GM18951 (cell line): ENCODE measurements around the gene TCF12.

Experiments
- POLR2A ChIP-seq: IDR thresholded peaks from 4 replicates; pipeline ENCODE4 v1.6.1; 2011; ENCODE audit warnings: mild to moderate bottlenecking; ENCODE audit not compliant: insufficient read length, insufficient read depth; ENCODE audit errors: extremely low read depth
- in situ Hi-C: fragments of 300-500 bp; cut with MboI; formaldehyde crosslinking; loops from one replicate; pipeline ENCODE4 v1.12.0; 2022; ENCODE audit warnings: low sequenced_read_pairs, mixed read lengths, inconsistent platforms; ENCODE audit not compliant: unreplicated experiment

The TCF12 gene

DNA sequence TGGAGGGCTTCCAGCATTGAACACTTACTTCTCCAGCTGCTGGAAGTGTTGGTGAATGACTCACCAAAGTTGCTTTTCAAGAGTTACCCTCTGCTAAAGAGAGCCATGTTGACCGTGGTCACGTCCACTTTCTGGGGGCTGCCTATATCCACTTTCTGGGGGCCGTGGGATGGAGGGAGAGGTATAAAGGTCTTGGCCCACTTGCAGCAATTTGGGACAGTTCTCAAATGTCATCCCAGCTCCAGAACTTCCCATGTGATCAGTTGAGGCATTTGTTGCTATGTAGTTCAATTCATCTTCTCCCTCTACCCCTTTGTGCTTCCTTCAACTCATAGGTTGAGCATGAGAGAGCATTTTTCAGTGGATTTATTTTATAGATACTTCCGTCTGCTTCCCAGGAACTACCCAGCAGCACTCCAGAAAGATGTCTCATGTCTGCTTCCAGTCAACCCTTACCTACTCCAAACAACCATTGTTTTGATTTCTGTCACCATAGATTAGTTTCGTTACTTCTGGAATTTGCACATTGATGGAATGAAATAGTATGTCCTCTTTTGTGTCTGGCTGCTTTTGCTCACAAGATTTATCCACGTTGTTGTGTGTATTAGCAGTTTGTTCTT lies 130.6 kb downstream of the TCF12 start:
- in situ Hi-C loops = no loop called here
- no peak for TF ChIP-seq POLR2A

DNA sequence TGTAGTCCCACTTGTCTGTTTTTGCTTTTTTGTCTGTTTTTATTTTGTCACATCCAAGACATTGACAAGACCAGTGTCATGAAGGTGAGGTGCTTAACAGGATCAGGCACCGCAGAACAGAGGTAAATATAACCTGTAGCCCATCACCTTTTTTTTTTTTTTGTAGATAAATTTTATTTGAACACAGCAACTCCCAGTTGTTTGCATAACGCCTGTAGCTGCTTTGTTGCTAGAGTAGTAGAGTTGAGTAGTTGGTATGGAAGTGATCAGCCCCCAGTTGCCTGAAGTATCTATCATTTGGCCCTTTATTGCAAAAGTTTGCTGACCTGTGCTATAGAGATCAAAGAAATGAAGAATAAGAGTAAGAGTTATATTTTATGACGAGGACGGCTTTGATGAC lies 135.0 kb downstream of the TCF12 start:
- in situ Hi-C loops = no loop called here

DNA sequence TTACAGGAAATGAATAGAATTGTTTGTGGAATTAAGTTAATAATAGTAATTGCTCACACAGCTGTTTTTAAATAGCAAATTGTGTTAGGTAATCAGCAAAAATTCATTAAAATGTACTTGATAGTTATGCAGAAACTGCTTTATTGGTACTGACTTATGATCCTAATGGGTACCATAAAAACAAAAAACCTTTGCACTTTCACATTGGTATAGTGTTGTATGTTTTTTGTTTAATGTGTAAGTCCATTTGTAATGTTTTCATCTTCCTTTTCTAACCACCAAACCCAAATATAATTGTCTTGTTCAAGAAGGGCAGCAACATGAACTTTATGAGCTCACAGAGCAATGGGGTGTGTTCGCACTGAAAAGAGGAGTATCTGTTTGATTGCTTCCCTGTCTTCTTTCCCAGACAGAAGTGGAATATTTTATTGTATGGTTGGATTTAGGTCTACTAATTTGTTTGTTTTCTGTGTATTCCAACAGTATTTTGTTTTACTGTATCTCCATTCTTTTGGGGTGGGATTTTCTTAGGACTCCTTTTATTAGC lies 135.8 kb downstream of the TCF12 start:
- in situ Hi-C loops = no loop called here
- TF ChIP-seq POLR2A = no peak

More for the DNA sequence above, 135.0 kb downstream of the TCF12 start:
- no peak for TF ChIP-seq POLR2A

DNA sequence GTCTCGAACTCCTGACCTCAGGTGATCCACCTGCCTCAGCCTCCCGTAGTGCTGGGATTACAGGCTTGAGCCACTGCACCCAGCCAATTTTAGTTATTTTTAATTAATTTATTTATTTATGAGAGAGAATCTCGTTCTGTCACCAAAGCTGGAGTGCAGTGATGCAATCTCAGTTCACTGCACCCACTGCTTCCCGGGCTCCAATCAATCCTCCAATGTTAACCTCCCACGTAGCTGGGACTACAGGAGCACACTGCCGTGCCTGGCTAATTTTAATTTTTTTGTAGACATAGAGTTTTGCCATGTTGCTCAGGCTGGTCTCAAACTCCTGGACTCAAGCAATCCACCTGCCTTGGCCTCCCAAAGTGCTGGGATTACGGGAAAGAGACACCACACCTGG lies 137.9 kb downstream of the TCF12 start:
- in situ Hi-C loops = no loop called here
- no peak for TF ChIP-seq POLR2A

DNA sequence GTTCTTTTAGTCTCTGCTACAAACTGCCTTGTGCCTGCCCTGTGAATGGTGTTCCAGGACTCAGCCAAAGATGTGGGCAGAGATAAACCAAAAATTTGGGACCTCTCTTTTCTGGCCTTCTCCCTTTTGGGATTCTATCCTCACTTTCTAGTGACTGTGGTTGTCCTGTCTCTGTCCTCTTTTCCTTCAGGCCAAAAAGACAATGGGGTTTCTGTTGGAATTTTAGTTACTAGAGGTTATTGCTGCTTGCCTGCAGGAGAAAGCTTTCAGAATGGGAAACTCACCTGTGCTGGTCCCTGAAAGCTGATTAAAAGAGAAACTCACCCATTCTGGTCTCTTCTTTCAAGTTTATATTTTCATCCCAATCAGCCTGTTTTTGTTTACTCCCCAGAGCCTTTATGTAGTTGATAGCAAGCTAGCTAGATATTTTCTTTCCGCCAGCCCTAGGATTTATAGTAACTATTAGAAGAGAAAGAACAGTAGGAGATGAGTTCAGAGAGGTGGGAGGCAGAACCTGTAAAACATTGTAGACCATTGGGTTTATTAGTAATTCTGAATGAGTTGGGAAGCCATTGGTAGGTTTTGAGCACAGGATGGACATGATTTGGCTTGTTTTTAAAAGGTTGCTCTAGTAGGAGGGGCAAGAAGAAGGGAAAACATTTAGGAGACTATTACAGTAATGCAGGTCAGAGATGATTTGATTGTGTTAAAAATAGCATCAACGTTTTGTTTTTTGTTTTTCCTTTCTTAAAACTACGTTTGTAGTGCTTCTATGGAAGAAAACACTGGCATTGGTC lies 138.9 kb downstream of the TCF12 start:
- in situ Hi-C loops = no loop called here
- TF ChIP-seq POLR2A = no peak

DNA sequence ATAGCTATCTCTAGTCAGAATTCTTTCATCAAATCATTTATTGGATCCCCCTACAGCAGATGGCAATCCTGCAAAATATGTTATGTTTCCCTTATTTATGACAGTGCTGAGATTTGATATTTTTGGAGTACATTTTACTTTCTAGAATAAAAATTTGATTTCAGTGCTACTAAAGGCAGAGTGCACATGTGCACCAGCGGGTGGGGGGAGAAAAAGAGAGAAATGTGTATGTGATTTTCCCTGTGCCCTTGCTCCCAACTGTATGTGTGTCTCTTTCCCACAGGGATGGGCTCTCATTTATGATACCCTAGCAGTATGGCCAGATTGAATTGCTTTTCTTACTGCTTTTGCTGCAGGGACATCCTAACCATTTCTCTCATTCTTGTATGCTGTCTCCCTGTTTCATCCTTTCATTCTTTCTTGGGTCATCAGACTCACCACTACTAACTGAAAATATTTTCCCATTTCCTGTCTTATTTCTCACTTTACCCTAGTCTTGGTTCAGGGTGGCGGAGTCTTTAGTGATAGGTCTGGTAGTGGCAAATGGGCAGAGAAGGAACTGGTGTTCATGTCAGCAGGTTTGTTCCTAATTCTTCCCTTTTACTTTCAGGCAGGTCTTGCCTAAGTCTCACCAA lies 140.7 kb downstream of the TCF12 start:
- no peak for TF ChIP-seq POLR2A
- in situ Hi-C loops = no loop called here

DNA sequence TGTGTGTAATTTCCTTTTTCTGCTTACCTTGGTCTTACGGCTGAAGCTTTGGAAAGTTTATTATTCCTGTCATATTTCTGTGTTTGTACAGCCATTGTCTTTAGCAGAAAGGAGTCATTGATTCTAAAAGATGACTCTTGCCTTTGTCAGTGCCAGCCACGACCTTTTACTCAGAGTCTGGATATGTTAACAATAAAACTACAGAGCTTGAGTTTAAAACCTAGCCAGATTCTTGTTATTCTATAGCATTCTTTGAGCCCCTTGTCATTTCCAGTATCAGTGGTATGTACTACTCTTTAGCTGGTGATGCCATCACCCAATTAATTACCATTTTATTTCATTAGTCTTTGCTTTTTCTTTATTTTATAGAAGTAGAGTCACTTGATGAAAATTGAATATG lies 142.4 kb downstream of the TCF12 start:
- in situ Hi-C loops = no loop called here
- no peak for TF ChIP-seq POLR2A

DNA sequence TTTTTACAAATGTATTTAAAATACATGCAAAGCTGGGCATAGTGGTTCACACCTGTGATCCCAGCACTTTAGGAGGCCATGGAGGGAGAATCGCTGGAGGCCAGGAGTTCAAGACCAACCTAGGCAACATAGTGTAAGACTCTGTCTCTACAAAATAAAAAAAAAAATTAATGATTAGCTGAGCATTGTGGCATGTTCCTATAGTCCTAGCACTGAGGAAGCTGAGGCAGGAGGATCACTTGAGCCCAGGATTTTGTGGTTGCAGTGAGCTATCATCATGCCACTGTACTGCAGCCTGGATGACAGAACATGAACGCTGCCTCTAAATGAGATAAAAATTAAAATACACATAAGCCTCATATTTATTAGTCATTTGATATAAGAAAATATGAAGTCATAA lies 142.8 kb downstream of the TCF12 start:
- TF ChIP-seq POLR2A = no peak
- in situ Hi-C loops = no loop called here

DNA sequence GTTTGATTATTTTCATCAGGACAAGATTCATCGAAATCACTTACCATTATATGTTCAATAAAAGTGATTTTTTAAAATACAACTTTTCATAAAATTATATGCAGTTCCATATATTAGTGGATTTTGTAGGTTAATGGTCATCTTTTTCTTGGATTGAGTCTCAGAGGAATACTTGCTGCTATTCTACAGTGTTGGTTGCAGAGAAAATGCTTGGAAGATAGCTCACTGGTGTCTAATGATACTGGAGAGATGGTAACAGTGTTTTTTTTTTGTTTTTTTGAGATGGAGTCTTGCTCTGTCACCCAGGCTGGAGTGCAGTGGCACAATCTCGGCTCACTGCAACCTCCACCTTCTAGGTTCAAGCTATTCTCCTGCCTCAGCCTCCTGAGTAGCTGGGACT lies 143.3 kb downstream of the TCF12 start:
- TF ChIP-seq POLR2A = no peak
- in situ Hi-C loops = no loop called here

DNA sequence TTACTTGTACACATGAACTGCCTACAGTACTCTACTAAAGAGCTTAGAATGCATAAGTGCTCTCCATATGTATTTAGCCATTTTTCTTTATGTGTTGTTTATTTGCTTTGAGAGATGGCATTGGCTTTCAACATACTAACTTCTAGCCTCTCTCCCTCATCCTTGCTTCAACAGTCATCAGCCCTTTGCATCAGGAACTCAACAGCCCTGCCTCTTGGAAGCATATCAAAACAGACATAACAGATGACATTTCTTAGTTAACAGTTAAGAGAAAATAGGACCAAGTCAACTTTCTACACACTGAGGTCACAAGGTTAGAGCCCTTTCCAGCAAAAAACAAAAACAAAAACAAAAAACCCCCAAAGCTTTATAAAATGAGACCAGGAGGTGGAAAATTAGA lies 145.6 kb downstream of the TCF12 start:
- no peak for TF ChIP-seq POLR2A
- in situ Hi-C loops = no loop called here

DNA sequence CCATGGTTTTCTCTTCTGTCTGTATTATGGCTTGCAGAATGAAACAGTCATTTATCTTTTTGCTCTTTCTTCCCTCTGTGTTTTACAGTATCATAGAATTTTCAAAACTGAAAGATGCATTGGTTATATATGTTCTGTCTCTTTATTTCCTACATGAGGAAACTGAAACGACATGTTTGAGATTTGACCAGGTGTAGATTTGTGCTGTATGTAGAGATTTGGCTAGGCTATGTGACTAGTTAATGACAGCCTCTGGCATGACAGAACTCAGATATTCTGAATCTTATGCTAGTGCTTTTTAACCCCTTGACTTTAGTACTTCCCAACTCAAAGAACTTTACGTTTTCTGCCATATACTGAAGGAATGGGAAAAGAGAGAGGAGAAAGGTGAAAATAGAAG lies 151.0 kb downstream of the TCF12 start:
- no peak for TF ChIP-seq POLR2A
- in situ Hi-C loops = no loop called here

DNA sequence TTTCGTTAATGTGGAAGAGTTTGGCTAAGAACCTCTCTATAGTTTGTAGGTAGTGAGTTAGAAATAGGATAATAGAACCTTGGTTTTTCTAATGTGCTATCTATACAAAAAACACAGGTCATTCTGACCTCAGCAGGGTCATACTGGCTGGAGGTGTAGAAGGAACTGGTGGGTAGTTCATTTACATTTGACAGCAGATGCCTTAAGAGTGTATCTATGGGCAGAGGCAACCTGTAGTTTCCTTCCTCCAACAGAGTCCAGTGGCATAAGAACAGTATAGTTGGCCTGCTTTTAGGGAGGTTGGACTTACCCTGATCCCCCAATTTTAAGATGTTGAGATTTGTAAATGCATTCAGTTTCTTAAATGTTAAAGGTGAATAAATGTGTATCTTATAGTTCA lies 152.2 kb downstream of the TCF12 start:
- TF ChIP-seq POLR2A = no peak
- in situ Hi-C loops = no loop called here

DNA sequence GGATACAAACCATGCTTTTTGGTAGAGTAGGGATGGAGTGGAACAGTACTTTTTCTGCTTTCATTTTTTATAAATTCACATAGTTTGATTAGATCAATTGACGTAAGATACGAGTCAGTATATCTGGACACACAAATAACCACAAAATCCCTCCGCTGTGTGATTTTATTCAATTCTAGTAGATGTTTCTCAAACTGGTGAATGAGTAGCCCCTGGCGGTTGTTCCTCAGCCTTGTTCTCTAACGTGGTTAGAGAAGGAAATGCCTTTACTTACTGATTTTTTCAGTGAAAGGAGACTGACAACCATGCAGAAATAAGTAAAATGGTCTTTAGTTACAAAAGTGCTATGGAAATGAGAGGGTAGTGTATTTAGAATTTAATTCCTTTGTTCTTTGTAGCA lies 161.0 kb downstream of the TCF12 start:
- in situ Hi-C loops = no loop called here
- TF ChIP-seq POLR2A = no peak
